Panc1 (cell line): Measurements from ENCODE around the gene C22orf39. TPM values are rescaled to one million over a fixed set of nuclear protein-coding genes. Genes with fewer than 3 reads are reported as not detected.

Source experiments
- ATAC-seq: fragments of 200-7000 bp; cut with Tn5 transposase; 2 replicates; pipeline ENCODE4 v1.9.1; 2020; ENCODE audit warnings: mild to moderate bottlenecking, moderate library complexity
- BruUV-seq: library from RNA; stranded (reverse); fragments of 400-500 nt; replicated peaks from 2 replicates; lab custom pipeline; 2021; lab: Mats Ljungman, UMichigan
- CTCF ChIA-PET: fragments of 300-600 bp; sonication (Branson Sonifier 250); formaldehyde crosslinking; loops from one replicate; lab custom pipeline; 2022; ENCODE audit warnings: antibody characterized with exemption; lab: Charles Lee
- POLR2A ChIA-PET: fragments of 300-600 bp; sonication (Branson Sonifier 250); formaldehyde crosslinking; loops from one replicate; lab custom pipeline; 2022; ENCODE audit warnings: antibody characterized with exemption; lab: Charles Lee
- DNase-seq: peaks from one replicate; pipeline ENCODE4 v3.0.0-alpha.2; 2010; ENCODE audit warnings: low read depth, low spot score
- H3K27ac ChIP-seq: 2 replicates; pipeline ENCODE4 v1.5.1; 2011; ENCODE audit warnings: mild to moderate bottlenecking, low read length, inconsistent platforms
- H3K27me3 ChIP-seq: fragments of 200-500 bp; sonication (Bioruptor generic); 2 replicates; pipeline ENCODE4 v1.6.0; 2014; ENCODE audit warnings: low read length, inconsistent platforms; ENCODE audit not compliant: control insufficient read depth, insufficient read depth
- H3K36me3 ChIP-seq: fragments of 200-500 bp; sonication (Bioruptor generic); 2 replicates; pipeline ENCODE4 v1.5.1; 2014; ENCODE audit warnings: inconsistent platforms, mild to moderate bottlenecking, low read length, moderate library complexity; ENCODE audit not compliant: control insufficient read depth, insufficient read depth
- H3K4me1 ChIP-seq: 2 replicates; pipeline ENCODE4 v1.5.1; 2011; ENCODE audit warnings: inconsistent platforms, mild to moderate bottlenecking, low read length, moderate library complexity; ENCODE audit not compliant: control insufficient read depth, insufficient read depth
- H3K4me3 ChIP-seq, 2 experiments: 2 replicates each; pipeline ENCODE4 v1.5.1; 2011 to 2012; ENCODE audit warnings: low read depth in 2 of 2, low read length in 2 of 2, mild to moderate bottlenecking in 2 of 2, inconsistent platforms in 1 of 2, moderate library complexity in 1 of 2
- H3K9me3 ChIP-seq: fragments of 200-500 bp; sonication (Bioruptor generic); 2 replicates; pipeline ENCODE4 v1.5.1; 2014; ENCODE audit warnings: low read depth, mild to moderate bottlenecking, inconsistent platforms, low read length, moderate library complexity; ENCODE audit not compliant: control insufficient read depth, insufficient read depth
- POLR2AphosphoS5 ChIP-seq: IDR thresholded peaks from 2 replicates; pipeline ENCODE4 v1.6.1; 2012; ENCODE audit warnings: mild to moderate bottlenecking, low read depth, low read length, moderate library complexity
- REST ChIP-seq, 2 experiments: IDR thresholded peaks; 2 replicates each; pipeline ENCODE4 v1.6.1; 2011 to 2012; ENCODE audit warnings: low read depth in 2 of 2, control low read depth in 1 of 2, low read length in 1 of 2, mild to moderate bottlenecking in 1 of 2, moderate library complexity in 1 of 2; ENCODE audit not compliant: insufficient read depth in 1 of 2
- SIN3A ChIP-seq: IDR thresholded peaks from 2 replicates; pipeline ENCODE4 v1.6.1; 2012; ENCODE audit warnings: low read depth, mild to moderate bottlenecking, low read length, moderate library complexity, borderline replicate concordance; ENCODE audit not compliant: insufficient read depth
- TCF7L2 ChIP-seq: IDR thresholded peaks from 2 replicates; pipeline ENCODE4 v1.6.1; 2011; ENCODE audit warnings: mild to moderate bottlenecking, low read depth, low read length, inconsistent platforms
- in situ Hi-C: cut with HindIII; loops from 2 replicates; pipeline ENCODE4 v1.10.0; 2016; ENCODE audit warnings: low sequenced_read_pairs, low pct_unique_long_range_greater_than_20kb
- intact Hi-C: fragments of 100-400 bp; cut with micrococcal nuclease; formaldehyde crosslinking; loops from one replicate; pipeline ENCODE4 v1.10.0; 2022; ENCODE audit not compliant: unreplicated experiment
- total RNA-seq: library from RNA; stranded (reverse); gene quantifications from one replicate; pipeline ENCODE4 v1.2.1, GENCODE V29; 2021; ENCODE audit not compliant: unreplicated experiment
- TF ChIP-seq, protein P1 (sequence below): fragments of 450-650 bp; IDR thresholded peaks from 2 replicates; pipeline ENCODE4 v1.5.1; 2017; ENCODE audit warnings: mild to moderate bottlenecking

Gene C22orf39
- total RNA-seq, 1 experiment from 2014 or later: 20.5 TPM

DNA sequence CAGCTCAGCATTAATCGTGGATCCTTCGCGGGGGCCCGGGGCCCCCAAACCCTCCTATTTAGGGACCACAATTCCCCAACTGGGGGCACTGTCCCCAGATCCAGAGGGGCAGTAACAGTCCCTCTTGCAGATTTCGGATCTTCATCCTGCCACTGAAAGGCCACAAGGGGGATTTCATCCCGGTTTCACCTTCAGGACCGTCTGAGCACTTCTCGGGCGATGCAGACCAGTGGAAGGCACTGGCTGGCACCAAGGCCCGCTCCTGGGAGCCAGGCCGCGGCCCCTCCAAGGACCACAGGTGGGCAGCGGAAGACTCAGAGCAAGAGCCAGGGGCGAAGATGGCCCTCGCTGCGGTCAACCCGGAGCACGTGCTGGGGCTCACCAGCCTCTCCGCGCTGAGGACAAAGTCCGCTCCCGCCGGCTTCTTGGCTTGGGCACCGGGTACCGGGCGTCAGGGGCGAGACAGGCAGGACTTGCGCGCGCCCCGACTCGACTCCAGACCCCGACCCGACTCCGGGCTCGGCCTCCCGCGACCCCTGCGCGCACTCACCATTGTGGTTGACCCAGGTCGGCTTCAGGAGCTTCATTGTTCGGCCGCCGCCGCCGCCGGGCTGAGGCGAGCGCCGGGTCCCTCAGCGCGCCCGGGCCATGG, 16.5 kb downstream of the C22orf39 start:
- intact Hi-C loops: no loop called here
- BruUV-seq: no TSS peak
- POLR2A ChIA-PET: no interaction called here
- H3K27me3 ChIP-seq: no peaks in the 10 kb centered on the region
- peaks cover 4% of the 10 kb centered on the region; the same call in 1 of the 2 replicates for H3K36me3 ChIP-seq
- peak overlapping the region; percentile 72 for H3K27ac ChIP-seq
- H3K4me3 ChIP-seq: peak overlapping the region; percentile 81 to 88
- peak; percentile 7; the same call in 1 of the 2 replicates for ATAC-seq
- no peak for TF ChIP-seq TCF7L2
- no peak for TF ChIP-seq SIN3A
- no peak for TF ChIP-seq POLR2AphosphoS5
- TF ChIP-seq, protein P1, sequence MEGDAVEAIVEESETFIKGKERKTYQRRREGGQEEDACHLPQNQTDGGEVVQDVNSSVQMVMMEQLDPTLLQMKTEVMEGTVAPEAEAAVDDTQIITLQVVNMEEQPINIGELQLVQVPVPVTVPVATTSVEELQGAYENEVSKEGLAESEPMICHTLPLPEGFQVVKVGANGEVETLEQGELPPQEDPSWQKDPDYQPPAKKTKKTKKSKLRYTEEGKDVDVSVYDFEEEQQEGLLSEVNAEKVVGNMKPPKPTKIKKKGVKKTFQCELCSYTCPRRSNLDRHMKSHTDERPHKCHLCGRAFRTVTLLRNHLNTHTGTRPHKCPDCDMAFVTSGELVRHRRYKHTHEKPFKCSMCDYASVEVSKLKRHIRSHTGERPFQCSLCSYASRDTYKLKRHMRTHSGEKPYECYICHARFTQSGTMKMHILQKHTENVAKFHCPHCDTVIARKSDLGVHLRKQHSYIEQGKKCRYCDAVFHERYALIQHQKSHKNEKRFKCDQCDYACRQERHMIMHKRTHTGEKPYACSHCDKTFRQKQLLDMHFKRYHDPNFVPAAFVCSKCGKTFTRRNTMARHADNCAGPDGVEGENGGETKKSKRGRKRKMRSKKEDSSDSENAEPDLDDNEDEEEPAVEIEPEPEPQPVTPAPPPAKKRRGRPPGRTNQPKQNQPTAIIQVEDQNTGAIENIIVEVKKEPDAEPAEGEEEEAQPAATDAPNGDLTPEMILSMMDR: no peak
- no peak for TF ChIP-seq REST (IDR thresholded peaks at IDR 0.05; ENCODE audit: insufficient read depth in 1 of 2, low read depth in 2 of 2, low read length in 1 of 2)
- CTCF ChIA-PET: no interaction called here
- in situ Hi-C loops: no loop called here
- H3K4me1 ChIP-seq: peaks cover 6% of the 10 kb centered on the region; the same call in 1 of the 2 replicates
- no peak for DNase-seq
- no peaks in the 10 kb centered on the region for H3K9me3 ChIP-seq

DNA sequence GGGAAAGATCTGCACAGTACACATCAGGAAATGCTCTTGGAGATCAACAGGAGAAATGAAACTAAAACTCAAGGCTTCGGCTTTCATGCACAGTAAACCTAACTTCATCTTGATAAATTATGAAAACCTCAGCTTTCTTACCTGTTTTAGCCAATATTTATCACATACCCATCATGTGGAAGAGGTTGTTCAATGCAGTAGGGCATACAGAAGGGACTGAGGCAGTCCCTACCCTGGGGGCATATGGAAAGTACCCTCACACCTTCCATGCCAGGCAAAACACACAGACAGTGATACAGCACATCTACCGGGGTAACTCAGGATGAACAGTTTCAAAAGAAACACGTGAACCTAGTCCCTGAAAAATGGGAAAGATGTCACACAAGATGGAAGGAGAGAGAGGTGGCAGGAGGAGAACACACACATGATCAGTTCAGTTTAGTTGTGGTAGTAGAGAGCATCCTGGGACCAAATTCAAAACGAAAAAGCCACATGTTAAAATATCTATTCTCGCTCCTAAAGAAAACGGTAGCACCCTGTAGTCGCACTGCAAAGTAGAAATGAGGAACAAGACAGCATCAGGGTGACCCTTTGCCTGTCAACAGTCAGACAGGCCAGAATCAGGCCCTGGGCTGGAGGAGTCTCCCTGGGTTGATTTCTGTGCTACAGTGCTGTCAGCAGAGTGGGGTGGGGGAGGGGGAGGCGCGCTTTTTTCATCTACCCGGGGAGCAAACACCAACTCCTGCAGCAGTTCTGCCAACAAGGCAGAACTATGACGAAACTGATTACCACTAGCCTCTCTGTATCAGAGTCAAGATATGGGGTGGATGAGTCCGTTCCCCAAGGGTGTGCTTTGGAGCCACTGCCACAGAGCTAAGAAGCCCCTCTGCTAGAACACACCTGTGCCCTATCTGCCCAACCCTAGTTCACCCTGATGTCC, 17.3 kb downstream of the C22orf39 start:
- TF ChIP-seq, protein P1: no peak
- TF ChIP-seq REST (IDR thresholded peaks at IDR 0.05; ENCODE audit: insufficient read depth in 1 of 2, low read depth in 2 of 2, low read length in 1 of 2) (no peak), SIN3A (no peak), POLR2AphosphoS5 (no peak), TCF7L2 (no peak)
- H3K4me1 ChIP-seq: peaks cover 6% of the 10 kb centered on the region; the same call in 1 of the 2 replicates
- in situ Hi-C loops (no loop called here), intact Hi-C loops (no loop called here)
- H3K4me3 ChIP-seq: peak overlapping the region; percentile 81 to 88
- ChIA-PET CTCF (no interaction called here), POLR2A (no interaction called here)
- peaks cover 4% of the 10 kb centered on the region; the same call in 1 of the 2 replicates for H3K36me3 ChIP-seq
- no peaks in the 10 kb centered on the region for H3K9me3 ChIP-seq
- BruUV-seq: no TSS peak
- H3K27ac ChIP-seq: peak overlapping the region; percentile 72
- no peaks in the 10 kb centered on the region for H3K27me3 ChIP-seq
- no peak for ATAC-seq
- DNase-seq: no peak
